ENCODE results near the gene ANKS1B.

ANKS1B gene

DNA sequence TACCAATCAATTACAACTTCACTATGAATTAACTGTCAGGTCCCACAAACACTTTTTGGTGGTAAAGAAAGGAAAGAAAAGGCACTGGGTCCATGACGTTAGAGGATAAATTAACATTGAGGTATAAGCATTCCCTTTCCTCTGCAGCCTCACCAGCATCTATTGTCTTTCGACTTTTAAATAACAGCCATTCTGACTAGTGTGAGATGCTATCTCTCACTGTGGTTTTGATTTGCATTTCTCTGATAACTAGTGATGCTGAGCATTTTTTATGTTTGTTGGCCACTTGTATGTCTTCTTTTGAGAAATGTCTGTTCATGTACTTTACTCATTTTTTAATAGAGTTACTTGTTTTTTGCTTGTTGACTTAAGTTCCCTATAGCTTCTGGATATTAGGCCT, 9.4 kb downstream of the ANKS1B start:
- Histone ChIP-seq H3K4me3 (ENCODE audit: low read depth, low read length) (no peak overlapping the region), H3K27me3 (peaks cover 5% of the 10 kb centered on the region), H3K9me3 (no peaks in the 10 kb centered on the region), H3K36me3 (no peaks in the 10 kb centered on the region), H3K4me1 (no peaks in the 10 kb centered on the region)
- no peak for TF ChIP-seq CTCF (IDR thresholded peaks at IDR 0.05; ENCODE audit: low read depth, low read length)
- no peak for DNase-seq

DNA sequence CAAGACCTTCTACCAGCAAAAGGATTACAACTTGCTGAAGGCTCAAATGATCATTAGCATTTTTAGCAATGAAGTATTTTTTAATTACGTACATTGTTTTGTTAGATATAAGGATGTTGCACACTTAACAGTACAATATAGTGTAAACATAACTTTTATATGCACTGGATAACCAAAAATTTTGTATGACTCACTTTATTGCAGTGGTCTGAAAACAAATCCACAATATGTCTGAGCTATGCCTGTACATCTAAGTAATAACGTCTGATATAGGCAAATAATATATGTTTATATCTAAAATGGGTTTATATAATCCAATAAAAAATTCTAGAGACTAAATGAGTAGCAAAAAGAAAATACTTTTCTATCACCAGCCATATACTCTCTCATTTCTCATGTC, 10.6 kb downstream of the ANKS1B start:
- DNase-seq = no peak
- Histone ChIP-seq H3K36me3 (no peaks in the 10 kb centered on the region), H3K4me3 (ENCODE audit: low read depth, low read length) (no peak overlapping the region), H3K27me3 (no peaks in the 10 kb centered on the region; the same call in 1 of the 2 replicates), H3K9me3 (no peaks in the 10 kb centered on the region), H3K4me1 (no peaks in the 10 kb centered on the region)
- TF ChIP-seq CTCF (IDR thresholded peaks at IDR 0.05; ENCODE audit: low read depth, low read length) = no peak

GRCh38 chr12:99966429-99966828, 18.3 kb downstream of the ANKS1B start:
- Histone ChIP-seq H3K9me3 (no peaks in the 10 kb centered on the region), H3K36me3 (no peaks in the 10 kb centered on the region), H3K27me3 (no peaks in the 10 kb centered on the region), H3K4me3 (ENCODE audit: low read depth, low read length) (no peak overlapping the region), H3K4me1 (no peaks in the 10 kb centered on the region)
- DNase-seq = no peak
- TF ChIP-seq CTCF (IDR thresholded peaks at IDR 0.05; ENCODE audit: low read depth, low read length) = no peak

DNA sequence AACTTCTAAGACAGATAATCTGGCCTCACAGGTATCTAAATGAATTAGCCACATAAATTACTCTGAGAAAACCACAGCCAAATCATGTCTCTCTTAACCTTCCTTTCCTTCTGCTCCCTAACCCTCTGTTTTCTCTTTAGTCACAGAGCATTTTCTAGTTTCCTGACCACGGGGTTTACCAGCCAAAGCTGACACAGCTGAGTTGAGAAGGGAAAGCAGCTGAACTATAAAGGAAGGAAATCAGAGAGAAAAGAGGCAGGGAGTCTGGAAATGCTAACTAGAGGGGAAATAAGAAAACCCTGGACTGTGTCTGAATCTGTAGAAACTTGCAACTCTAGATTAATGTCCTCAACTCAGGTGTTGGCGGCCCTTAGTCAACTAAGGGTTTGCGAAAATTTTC, 24.4 kb downstream of the ANKS1B start:
- no peak for DNase-seq
- Histone ChIP-seq H3K27me3 (peaks cover 13% of the 10 kb centered on the region; the same call in 1 of the 2 replicates), H3K4me3 (ENCODE audit: low read depth, low read length) (no peak overlapping the region), H3K4me1 (no peaks in the 10 kb centered on the region), H3K9me3 (no peaks in the 10 kb centered on the region), H3K36me3 (no peaks in the 10 kb centered on the region)
- TF ChIP-seq CTCF (IDR thresholded peaks at IDR 0.05; ENCODE audit: low read depth, low read length) = no peak

- peaks cover 16% of the 10 kb centered on the region; the same call in 1 of the 2 replicates for H3K27me3 ChIP-seq
- H3K4me3 ChIP-seq (ENCODE audit: low read depth, low read length) = no peak overlapping the region
- no peaks in the 10 kb centered on the region for H3K36me3 ChIP-seq
- no peak for DNase-seq
- no peak for TF ChIP-seq CTCF (IDR thresholded peaks at IDR 0.05; ENCODE audit: low read depth, low read length)
- no peaks in the 10 kb centered on the region for H3K4me1 ChIP-seq
- no peaks in the 10 kb centered on the region for H3K9me3 ChIP-seq
Measured at GRCh38 chr12:99959549-99960170, 25.1 kb downstream of the ANKS1B start.

DNA sequence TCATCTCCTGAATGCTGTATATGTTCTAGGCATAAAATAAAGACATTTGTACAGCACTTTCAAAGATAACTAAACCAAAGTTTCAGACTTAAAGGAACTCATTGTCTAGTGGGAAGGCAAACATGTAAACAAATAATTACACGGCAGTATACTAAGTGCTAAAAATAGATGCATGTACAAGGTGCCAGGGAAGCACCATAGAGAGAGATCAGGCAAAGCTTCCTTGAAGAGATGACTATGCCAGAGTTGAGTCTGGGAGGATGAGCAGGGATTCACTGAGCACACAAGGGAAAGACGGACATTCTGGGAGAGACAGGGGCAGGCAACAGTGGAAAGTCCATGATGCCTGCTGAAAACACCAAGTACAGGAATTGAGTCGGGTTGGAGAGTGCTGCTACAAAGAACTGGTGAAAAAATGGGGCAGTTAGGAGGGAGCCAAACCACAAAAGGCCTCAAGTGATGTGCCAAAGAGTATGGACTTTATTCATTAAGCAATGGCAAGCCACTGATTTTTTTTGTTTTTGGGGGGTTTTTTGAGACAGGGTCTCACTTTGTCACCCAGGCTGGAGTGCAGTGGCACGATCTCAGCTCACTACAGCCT, 26.8 kb downstream of the ANKS1B start:
- no peaks in the 10 kb centered on the region for H3K36me3 ChIP-seq
- no peak for DNase-seq
- no peaks in the 10 kb centered on the region for H3K4me1 ChIP-seq

More for the DNA sequence above, 26.8 kb downstream of the ANKS1B start:
- Histone ChIP-seq H3K27me3 (peaks cover 21% of the 10 kb centered on the region; the same call in 1 of the 2 replicates), H3K9me3 (no peaks in the 10 kb centered on the region), H3K4me3 (ENCODE audit: low read depth, low read length) (no peak overlapping the region)
- TF ChIP-seq CTCF (IDR thresholded peaks at IDR 0.05; ENCODE audit: low read depth, low read length) = no peak
